ENCODE results near the gene PROX2. TPM values are rescaled to one million over a fixed set of nuclear protein-coding genes. Genes with fewer than 3 reads are reported as not detected.

The PROX2 gene
- total and polyA plus RNA-seq, 9 of the 15 experiments (the other 6 are each of a cell fraction or from before 2014, with no cell fraction given), result not detected

GRCh38 chr14:74834692-74835392 lies 41.1 kb downstream of the PROX2 start (continued):
- TF ChIP-seq ZNF280B (CRISPR knock-in tag; IDR thresholded peaks at IDR 0.05), result no peak
- no peak for TF ChIP-seq ZNF57 (CRISPR knock-in tag; IDR thresholded peaks at IDR 0.05)
- TF ChIP-seq RBM15 (IDR thresholded peaks at IDR 0.05; ENCODE audit: insufficient read depth, low read length), result no peak

GRCh38 chr14:74832849-74833248 lies 43.1 kb downstream of the PROX2 start:
- in situ Hi-C loops (cut with MboI), result no loop called here
- no peaks in the 10 kb centered on the region for H3K9me1 ChIP-seq (ENCODE audit: control insufficient read depth, insufficient read depth, low read length)
- intact Hi-C loops (cut with micrococcal nuclease), result no loop called here
- H3K9me3 ChIP-seq (replicated peaks; ENCODE audit: control insufficient read depth, insufficient read depth, low read depth, low read length), result no peaks in the 10 kb centered on the region
- ATAC-seq (no peak), DNase-seq (ENCODE audit: extremely low read depth in 1 of 4, low spot score in 3 of 4) (no peak), FAIRE-seq (no peak)
- no TSS peak for BruUV-seq (replicated peaks)
- no peak overlapping the region for H3K4me3 ChIP-seq
- 94% methylated on average over 4 of the region's 4 CpGs for WGBS (ENCODE audit: insufficient coverage, low coverage, missing lambda C conversion rate)
- no peak overlapping the region for H3K27ac ChIP-seq (ENCODE audit: extremely low read depth, low read depth, low read length)
- H3K27me3 ChIP-seq (ENCODE audit: control insufficient read depth in 2 of 2, insufficient read depth in 2 of 2, low read length in 2 of 2), result no peaks in the 10 kb centered on the region
- TF ChIP-seq ZNF764 (CRISPR knock-in tag; IDR thresholded peaks at IDR 0.05; ENCODE audit: low read depth), result no peak
- no peak for TF ChIP-seq NFIX (CRISPR knock-in tag; IDR thresholded peaks at IDR 0.05; ENCODE audit: low read depth)
- TF ChIP-seq ETS1 (conservative IDR thresholded peaks at IDR 0.05; ENCODE audit: control insufficient read depth, low read depth, low read length), result no peak
- TF ChIP-seq CEBPG (CRISPR knock-in tag; IDR thresholded peaks at IDR 0.05), result no peak
- no peak for TF ChIP-seq CEBPG (tag; conservative IDR thresholded peaks at IDR 0.05 in 1 of 2, IDR thresholded peaks at IDR 0.05 in 1 of 2)
- no peak for TF ChIP-seq PPARD (CRISPR knock-in tag; IDR thresholded peaks at IDR 0.05)
- no peaks in the 10 kb centered on the region for H3K79me2 ChIP-seq (ENCODE audit: control insufficient read depth, insufficient read depth, low read length)
- H3K4me1 ChIP-seq (replicated peaks in 1 of 2; ENCODE audit: control insufficient read depth in 2 of 2, insufficient read depth in 2 of 2, low read length in 2 of 2), result no peaks in the 10 kb centered on the region; a peak in 1 of 5 replicates
- H4K20me1 ChIP-seq (replicated peaks; ENCODE audit: control insufficient read depth, insufficient read depth, low read length), result no peaks in the 10 kb centered on the region
- no peak overlapping the region for H3K4me2 ChIP-seq (ENCODE audit: insufficient read depth, low read length)
- no peak overlapping the region for H2AFZ ChIP-seq (ENCODE audit: low read depth, low read length)
- CTCF ChIA-PET (ENCODE audit: low intra/inter-chr PET ratio), result no interaction called here
- POLR2A ChIA-PET, result no interaction called here
- H3K9ac ChIP-seq (ENCODE audit: insufficient read depth in 1 of 2, low read depth in 2 of 2, low read length in 2 of 2), result no peak overlapping the region
- peaks cover 51% of the 10 kb centered on the region for H3K36me3 ChIP-seq (ENCODE audit: control insufficient read depth, insufficient read depth, low read length)
